ENCODE results near the gene UBL4A. TPM values are rescaled to one million over a fixed set of nuclear protein-coding genes. Genes with fewer than 3 reads are reported as not detected.

UBL4A gene
- total and polyA plus RNA-seq, 2 of the 13 experiments (the other 11 are each of a cell fraction or from before 2014, with no cell fraction given), result 16.8 to 25.5 TPM

GRCh38 chrX:154529206-154529612, 42.8 kb upstream of the UBL4A start (continued):
- TF ChIP-seq CC2D1A (CRISPR knock-in tag; IDR thresholded peaks at IDR 0.05), result no peak
- no peak for TF ChIP-seq U2AF1 (optimal IDR thresholded peaks at IDR 0.05; ENCODE audit: low read depth, low read length)
- TF ChIP-seq EEA1 (CRISPR knock-in tag; IDR thresholded peaks at IDR 0.05; ENCODE audit: borderline replicate concordance), result no peak
- TF ChIP-seq ZNF180 (CRISPR knock-in tag; IDR thresholded peaks at IDR 0.05; ENCODE audit: borderline replicate concordance, low read depth), result no peak
- no peak for TF ChIP-seq TFAP4 (IDR thresholded peaks at IDR 0.05; ENCODE audit: borderline replicate concordance, low read depth)
- TF ChIP-seq ZNF383 (CRISPR knock-in tag; IDR thresholded peaks at IDR 0.05; ENCODE audit: borderline replicate concordance), result no peak
- no peak for TF ChIP-seq ZNF234 (CRISPR knock-in tag; conservative IDR thresholded peaks at IDR 0.05)
- no peak for TF ChIP-seq MED13 (CRISPR knock-in tag; IDR thresholded peaks at IDR 0.05)
- no peak for TF ChIP-seq CAMTA2 (CRISPR knock-in tag; IDR thresholded peaks at IDR 0.05; ENCODE audit: borderline replicate concordance)
- TF ChIP-seq, protein P1, sequence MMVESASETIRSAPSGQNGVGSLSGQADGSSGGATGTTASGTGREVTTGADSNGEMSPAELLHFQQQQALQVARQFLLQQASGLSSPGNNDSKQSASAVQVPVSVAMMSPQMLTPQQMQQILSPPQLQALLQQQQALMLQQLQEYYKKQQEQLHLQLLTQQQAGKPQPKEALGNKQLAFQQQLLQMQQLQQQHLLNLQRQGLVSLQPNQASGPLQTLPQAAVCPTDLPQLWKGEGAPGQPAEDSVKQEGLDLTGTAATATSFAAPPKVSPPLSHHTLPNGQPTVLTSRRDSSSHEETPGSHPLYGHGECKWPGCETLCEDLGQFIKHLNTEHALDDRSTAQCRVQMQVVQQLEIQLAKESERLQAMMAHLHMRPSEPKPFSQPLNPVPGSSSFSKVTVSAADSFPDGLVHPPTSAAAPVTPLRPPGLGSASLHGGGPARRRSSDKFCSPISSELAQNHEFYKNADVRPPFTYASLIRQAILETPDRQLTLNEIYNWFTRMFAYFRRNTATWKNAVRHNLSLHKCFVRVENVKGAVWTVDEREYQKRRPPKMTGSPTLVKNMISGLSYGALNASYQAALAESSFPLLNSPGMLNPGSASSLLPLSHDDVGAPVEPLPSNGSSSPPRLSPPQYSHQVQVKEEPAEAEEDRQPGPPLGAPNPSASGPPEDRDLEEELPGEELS (CRISPR knock-in tag; IDR thresholded peaks at IDR 0.05), result no peak
- TF ChIP-seq SCMH1 (CRISPR knock-in tag; IDR thresholded peaks at IDR 0.05; ENCODE audit: borderline replicate concordance), result no peak
- no peak for TF ChIP-seq ZNF34 (CRISPR knock-in tag; IDR thresholded peaks at IDR 0.05; ENCODE audit: borderline replicate concordance)
- TF ChIP-seq FOSL2 (CRISPR knock-in tag; IDR thresholded peaks at IDR 0.05), result peak; percentile 89
- TF ChIP-seq ZNF670 (CRISPR knock-in tag; IDR thresholded peaks at IDR 0.05; ENCODE audit: borderline replicate concordance), result no peak
- TF ChIP-seq CEBPB (IDR thresholded peaks at IDR 0.05; ENCODE audit: borderline replicate concordance, low read depth, low read length), result peak; percentile 62; the same call in 1 of the 2 replicates
- TF ChIP-seq ARNT (IDR thresholded peaks at IDR 0.05), result no peak
- TF ChIP-seq SRSF4 (IDR thresholded peaks at IDR 0.05; ENCODE audit: low read depth, low read length, poor library complexity, severe bottlenecking), result no peak
- TF ChIP-seq, protein P2, sequence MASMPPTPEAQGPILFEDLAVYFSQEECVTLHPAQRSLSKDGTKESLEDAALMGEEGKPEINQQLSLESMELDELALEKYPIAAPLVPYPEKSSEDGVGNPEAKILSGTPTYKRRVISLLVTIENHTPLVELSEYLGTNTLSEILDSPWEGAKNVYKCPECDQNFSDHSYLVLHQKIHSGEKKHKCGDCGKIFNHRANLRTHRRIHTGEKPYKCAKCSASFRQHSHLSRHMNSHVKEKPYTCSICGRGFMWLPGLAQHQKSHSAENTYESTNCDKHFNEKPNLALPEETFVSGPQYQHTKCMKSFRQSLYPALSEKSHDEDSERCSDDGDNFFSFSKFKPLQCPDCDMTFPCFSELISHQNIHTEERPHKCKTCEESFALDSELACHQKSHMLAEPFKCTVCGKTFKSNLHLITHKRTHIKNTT (CRISPR knock-in tag; IDR thresholded peaks at IDR 0.05), result no peak
- no peak for TF ChIP-seq ZFP82 (CRISPR knock-in tag; IDR thresholded peaks at IDR 0.05; ENCODE audit: borderline replicate concordance)
- TF ChIP-seq ZNF691 (CRISPR knock-in tag; IDR thresholded peaks at IDR 0.05; ENCODE audit: borderline replicate concordance, low read depth), result 0 out of 2 replicates have a peak, but pooled peaks have one; percentile 39
- no peak for TF ChIP-seq SIX4 (CRISPR knock-in tag; IDR thresholded peaks at IDR 0.05)
- no peak for TF ChIP-seq ELF3 (CRISPR knock-in tag; IDR thresholded peaks at IDR 0.05)
- no peak for TF ChIP-seq FOXA3 (CRISPR knock-in tag; IDR thresholded peaks at IDR 0.05)
- no peak for TF ChIP-seq KLF11 (CRISPR knock-in tag; IDR thresholded peaks at IDR 0.05)
- TF ChIP-seq SAFB2 (CRISPR knock-in tag; IDR thresholded peaks at IDR 0.05; ENCODE audit: borderline replicate concordance, low read depth), result no peak
- TF ChIP-seq FOXM1 (CRISPR knock-in tag; IDR thresholded peaks at IDR 0.05), result no peak
- TF ChIP-seq RXRA (CRISPR knock-in tag; IDR thresholded peaks at IDR 0.05), result peak; percentile 48; the same call in 1 of the 2 replicates
- TF ChIP-seq ZNF414 (CRISPR knock-in tag; IDR thresholded peaks at IDR 0.05), result no peak
